Progenitor cell of endocrine pancreas (in vitro differentiated cells): Measurements from ENCODE around the gene ARMC8. TPM values are rescaled to one million over a fixed set of nuclear protein-coding genes. Genes with fewer than 3 reads are reported as not detected.

Source experiments
- DNase-seq: peaks from one replicate; pipeline ENCODE4 v3.0.0; 2021; ENCODE audit warnings: low spot score; ENCODE audit not compliant: unreplicated experiment
- H3K27ac Mint-ChIP-seq: 2 replicates; pipeline ENCODE4 v1.8.0; 2021; ENCODE audit warnings: mild to moderate bottlenecking, moderate library complexity, mixed read lengths
- H3K27me3 Mint-ChIP-seq: 2 replicates; pipeline ENCODE4 v1.8.0; 2021; ENCODE audit warnings: mixed read lengths
- H3K36me3 Mint-ChIP-seq: 2 replicates; pipeline ENCODE4 v1.8.0; 2022; ENCODE audit warnings: mixed read lengths; ENCODE audit not compliant: insufficient read depth
- H3K4me1 Mint-ChIP-seq: 2 replicates; pipeline ENCODE4 v1.8.0; 2021; ENCODE audit warnings: low read depth, mixed read lengths
- H3K4me3 Mint-ChIP-seq: 2 replicates; pipeline ENCODE4 v1.8.0; 2021; ENCODE audit warnings: low read depth, mild to moderate bottlenecking, moderate library complexity, mixed read lengths
- H3K9me3 Mint-ChIP-seq: 2 replicates; pipeline ENCODE4 v1.8.0; 2021; ENCODE audit warnings: low read depth, mixed read lengths
- CTCF ChIP-seq: fragments of 200-600 bp; sonication (generic); IDR thresholded peaks from one replicate; pipeline ENCODE4 v1.5.0; 2021; ENCODE audit warnings: antibody characterized with exemption, mild to moderate bottlenecking; ENCODE audit not compliant: unreplicated experiment
- total RNA-seq: library from RNA; stranded (reverse); gene quantifications from 2 replicates; pipeline ENCODE4 v1.2.1, GENCODE V29; 2021

Gene ARMC8
- total RNA-seq, 1 donor from 2014 or later, result 71.3 TPM

- Mint-ChIP-seq H3K4me3 (no peak overlapping the region), H3K36me3 (peaks cover 5% of the 10 kb centered on the region), H3K27me3 (no peaks in the 10 kb centered on the region), H3K9me3 (no peaks in the 10 kb centered on the region), H3K4me1 (no peaks in the 10 kb centered on the region), H3K27ac (no peak overlapping the region)
- no peak for TF ChIP-seq CTCF
- no peak for DNase-seq
These were observed 97.0 kb downstream of the ARMC8 start for GRCh38 chr3:138284079-138284478.

GRCh38 chr3:138284957-138285477, 97.9 kb downstream of the ARMC8 start:
- no peak overlapping the region for H3K4me3 Mint-ChIP-seq
- peaks cover 9% of the 10 kb centered on the region for H3K36me3 Mint-ChIP-seq
- no peaks in the 10 kb centered on the region for H3K4me1 Mint-ChIP-seq
- H3K27ac Mint-ChIP-seq, result no peak overlapping the region
- TF ChIP-seq CTCF, result no peak
- no peak for DNase-seq
- H3K9me3 Mint-ChIP-seq, result no peaks in the 10 kb centered on the region
- H3K27me3 Mint-ChIP-seq, result no peaks in the 10 kb centered on the region

DNA sequence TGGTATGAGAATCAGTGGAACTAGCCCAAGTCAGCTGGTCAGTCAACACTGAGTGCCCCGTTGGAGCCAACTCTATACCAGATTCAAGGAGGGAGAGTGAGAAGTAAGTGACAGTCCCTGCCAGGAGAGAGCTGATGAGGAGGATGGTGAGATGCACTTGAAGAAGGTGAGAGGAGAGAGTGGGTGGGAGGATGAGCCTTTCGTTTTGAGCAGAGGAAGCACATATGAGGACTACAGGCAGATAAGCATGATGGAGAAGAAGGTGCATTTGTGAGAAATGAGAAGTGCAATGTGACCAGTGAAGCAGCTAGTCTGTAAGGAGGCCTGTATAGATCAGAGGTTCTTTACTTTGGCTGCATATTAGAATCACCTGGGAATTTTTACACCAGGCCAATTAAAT, 102.2 kb downstream of the ARMC8 start:
- DNase-seq, result no peak
- H3K4me1 Mint-ChIP-seq, result no peaks in the 10 kb centered on the region
- H3K27me3 Mint-ChIP-seq, result no peaks in the 10 kb centered on the region
- peaks cover 23% of the 10 kb centered on the region for H3K36me3 Mint-ChIP-seq
- TF ChIP-seq CTCF, result no peak
- H3K27ac Mint-ChIP-seq, result no peak overlapping the region
- no peaks in the 10 kb centered on the region for H3K9me3 Mint-ChIP-seq
- no peak overlapping the region for H3K4me3 Mint-ChIP-seq

DNA sequence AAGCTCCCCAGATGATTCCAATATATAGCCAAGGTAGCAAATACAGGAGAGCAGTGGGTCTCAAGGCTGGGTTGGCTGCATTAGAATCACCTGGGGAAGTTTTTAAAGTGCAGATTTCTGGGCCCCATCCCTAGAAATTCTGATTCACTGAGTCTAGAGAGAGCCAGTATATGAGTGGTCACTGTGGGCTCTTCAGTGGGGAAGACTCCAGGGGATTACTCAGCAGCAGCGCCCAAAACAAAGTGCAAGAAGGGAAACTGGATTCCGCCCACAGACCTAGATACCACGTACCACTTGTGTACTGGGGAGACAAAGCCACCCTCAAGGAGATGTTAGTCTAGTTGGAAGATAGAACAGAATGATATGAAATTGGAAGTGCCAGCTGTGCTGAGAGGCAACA, 102.6 kb downstream of the ARMC8 start:
- H3K9me3 Mint-ChIP-seq, result no peaks in the 10 kb centered on the region
- no peaks in the 10 kb centered on the region for H3K27me3 Mint-ChIP-seq
- TF ChIP-seq CTCF, result no peak
- no peak for DNase-seq
- H3K36me3 Mint-ChIP-seq, result peaks cover 23% of the 10 kb centered on the region
- H3K4me1 Mint-ChIP-seq, result no peaks in the 10 kb centered on the region
- H3K4me3 Mint-ChIP-seq, result no peak overlapping the region
- no peak overlapping the region for H3K27ac Mint-ChIP-seq

DNA sequence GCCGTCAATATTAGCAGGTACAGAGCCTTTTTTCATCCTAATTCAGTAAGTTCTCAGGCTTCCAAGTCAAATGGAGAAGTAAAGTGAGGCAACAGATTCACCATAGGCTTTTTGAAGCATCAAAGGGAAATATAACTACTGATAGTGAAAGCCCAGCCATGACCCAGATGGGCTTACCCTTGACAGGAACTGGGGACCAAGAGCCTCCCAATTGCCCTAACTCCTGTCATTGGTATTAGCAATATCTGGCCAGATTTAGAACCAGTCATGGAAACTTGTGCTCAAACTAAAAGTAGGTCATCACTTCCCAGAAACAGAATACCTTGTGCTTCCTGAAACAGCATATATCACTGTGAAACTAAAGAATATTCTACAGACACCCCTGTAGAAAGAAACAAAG, 109.5 kb downstream of the ARMC8 start:
- Mint-ChIP-seq H3K27ac (no peak overlapping the region), H3K27me3 (no peaks in the 10 kb centered on the region), H3K36me3 (peaks cover 13% of the 10 kb centered on the region), H3K4me3 (no peak overlapping the region), H3K9me3 (no peaks in the 10 kb centered on the region), H3K4me1 (no peaks in the 10 kb centered on the region)
- no peak for TF ChIP-seq CTCF
- no peak for DNase-seq
